Activated CD4-positive, CD25-positive, alpha-beta regulatory T cell treated with anti-CD3 and anti-CD28 coated beads, Interleukin-2, amount 50 U/mL, for 24 hours (primary cell): Measurements from ENCODE around the gene CCDC40.

ENCODE experiments used
- ATAC-seq, 2 donors: fragments of 150-1000 bp; cut with Tn5 transposase; one replicate each; pipeline ENCODE4 v1.10.0; 2021; ENCODE audit warnings: mild to moderate bottlenecking in 1 of 2, moderate library complexity in 1 of 2

The CCDC40 gene

GRCh38 chr17:80000136-80000535 lies 36.3 kb upstream of the CCDC40 start:
- no peak for ATAC-seq

- no peak for ATAC-seq
Measured at GRCh38 chr17:80000981-80001775, 35.3 kb upstream of the CCDC40 start.

GRCh38 chr17:80002070-80002641 lies 34.3 kb upstream of the CCDC40 start:
- no peak for ATAC-seq

DNA sequence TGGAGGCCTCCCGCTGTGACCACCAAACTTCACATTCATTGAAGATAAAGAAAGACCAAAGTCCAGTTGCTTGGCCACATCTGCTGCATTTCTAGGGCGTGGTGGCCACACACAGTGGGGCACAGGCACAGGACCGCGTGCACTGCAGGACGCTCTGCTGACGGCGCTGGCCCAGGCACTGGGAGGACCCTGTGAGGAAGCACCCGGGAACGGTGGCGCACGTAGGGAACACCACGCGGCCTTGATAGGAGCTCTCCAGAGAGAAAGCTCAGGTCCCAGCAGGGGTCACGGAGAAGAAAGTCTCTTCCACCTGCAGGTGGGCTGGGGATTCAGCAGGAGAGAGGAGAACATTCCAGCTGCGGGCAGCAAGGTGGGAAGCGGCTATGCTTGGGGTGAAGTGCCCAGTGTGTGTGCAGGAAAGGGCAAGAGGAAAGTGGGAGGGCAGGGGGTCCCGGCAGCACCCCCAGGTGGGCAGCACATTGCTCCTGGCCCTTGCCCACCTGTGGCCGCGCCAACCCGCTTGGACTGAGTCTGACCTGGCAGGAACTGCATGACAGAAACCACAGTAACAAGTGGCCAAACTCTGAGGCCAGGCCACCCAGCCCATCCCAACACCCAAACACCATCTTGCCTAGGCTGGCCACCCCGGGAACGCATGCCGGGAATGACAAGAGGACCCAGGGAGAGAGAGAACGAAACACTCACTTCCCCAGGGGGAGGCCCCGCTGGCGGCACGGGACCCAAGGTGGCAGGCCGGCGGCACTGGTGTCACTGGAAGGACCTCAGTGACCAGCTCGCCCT lies 33.6 kb upstream of the CCDC40 start:
- ATAC-seq = no peak

- no peak for ATAC-seq
Measured at GRCh38 chr17:80003969-80004368, 32.5 kb upstream of the CCDC40 start.

DNA sequence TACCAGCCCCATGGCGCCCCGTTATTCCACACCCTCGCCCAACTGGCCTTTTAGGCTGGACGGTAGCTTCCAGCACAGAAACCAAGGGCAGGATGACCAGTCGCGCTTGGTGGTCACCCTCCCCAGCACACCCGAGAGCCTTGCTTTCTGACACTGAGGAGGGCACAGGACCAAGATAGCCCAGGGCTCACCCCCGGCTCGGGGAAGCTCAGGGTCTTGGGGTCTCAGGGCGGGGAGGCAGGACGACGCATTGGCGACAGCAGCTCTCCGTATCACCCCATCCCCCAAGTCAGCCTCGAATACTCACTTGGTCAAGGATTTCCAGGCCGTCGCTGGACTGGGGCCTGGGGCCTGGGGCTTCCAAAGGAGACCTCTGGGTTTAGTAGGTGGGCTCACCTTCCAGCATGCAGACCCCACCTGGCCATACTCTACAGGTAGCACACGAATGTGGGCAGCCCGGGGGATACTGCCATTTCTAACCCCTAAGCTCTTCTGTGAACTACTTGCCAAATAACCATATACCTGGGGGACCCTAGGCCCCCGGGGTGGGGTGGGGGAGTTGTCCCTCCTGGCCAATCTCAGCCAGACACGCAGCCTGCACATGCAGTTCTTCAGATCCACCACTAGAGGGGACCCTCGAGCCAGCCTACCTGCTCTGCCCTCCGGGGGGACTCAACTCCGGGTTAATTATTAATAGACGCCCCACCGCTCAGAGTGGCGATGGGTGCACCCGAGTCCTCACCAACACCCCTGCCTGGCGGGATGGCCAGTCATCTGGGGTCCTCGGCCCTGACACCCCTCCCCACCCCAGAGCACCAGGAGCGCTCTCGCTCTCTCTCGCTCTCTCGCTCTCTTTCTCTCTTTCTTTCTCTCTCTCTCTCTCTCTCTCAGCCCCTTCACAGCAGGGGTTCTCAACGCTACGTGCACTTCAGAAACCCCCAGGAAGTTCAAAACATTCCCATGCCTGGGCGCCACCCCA lies 30.8 kb upstream of the CCDC40 start:
- ATAC-seq = peak; percentile 51 to 68

GRCh38 chr17:80006339-80006720 lies 30.1 kb upstream of the CCDC40 start:
- no peak for ATAC-seq

DNA sequence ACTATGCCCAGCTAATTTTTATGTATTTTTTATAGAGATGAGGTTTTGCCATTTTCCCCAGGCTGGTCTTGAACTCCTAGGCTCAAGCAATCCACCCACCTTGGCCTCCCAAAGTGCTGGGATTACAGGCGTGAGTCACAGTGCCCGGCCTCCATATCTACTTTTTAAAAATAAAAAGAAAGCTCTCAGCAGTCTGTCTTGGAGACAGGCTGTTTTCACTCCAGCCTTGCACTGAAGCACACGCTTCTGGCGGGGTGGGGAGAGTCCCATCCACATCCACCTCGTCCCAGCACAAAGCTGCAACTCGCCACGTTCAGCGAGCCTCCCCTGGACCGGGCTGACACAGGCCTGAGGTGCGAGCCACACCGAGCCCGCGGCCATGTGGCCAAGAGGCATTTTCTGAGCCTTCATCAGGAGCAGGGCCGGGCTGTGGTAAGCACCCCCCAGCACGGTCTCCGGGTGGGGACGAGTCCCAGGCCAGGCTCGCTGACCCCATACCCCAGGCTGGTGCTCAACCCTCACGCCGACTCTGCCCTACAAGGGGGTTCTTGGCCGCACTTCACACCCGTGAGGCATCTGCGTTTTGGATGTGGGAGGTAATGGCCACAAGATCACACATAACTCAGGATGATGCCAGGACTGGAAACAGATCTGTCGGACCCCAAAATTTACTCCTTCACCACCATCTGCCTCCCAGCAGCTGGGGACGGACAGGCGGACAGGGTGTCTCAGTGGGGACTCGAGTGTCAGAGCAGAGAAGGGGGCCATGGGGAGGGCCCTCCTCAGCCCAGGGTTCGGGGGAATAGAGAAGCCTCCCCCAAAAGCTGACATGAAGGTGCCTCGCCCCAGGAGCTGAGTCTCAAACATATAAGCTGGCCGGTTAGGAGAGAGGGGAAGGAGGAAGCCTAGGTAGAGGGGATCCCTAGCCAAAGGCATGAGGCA lies 29.4 kb upstream of the CCDC40 start:
- ATAC-seq = no peak

DNA sequence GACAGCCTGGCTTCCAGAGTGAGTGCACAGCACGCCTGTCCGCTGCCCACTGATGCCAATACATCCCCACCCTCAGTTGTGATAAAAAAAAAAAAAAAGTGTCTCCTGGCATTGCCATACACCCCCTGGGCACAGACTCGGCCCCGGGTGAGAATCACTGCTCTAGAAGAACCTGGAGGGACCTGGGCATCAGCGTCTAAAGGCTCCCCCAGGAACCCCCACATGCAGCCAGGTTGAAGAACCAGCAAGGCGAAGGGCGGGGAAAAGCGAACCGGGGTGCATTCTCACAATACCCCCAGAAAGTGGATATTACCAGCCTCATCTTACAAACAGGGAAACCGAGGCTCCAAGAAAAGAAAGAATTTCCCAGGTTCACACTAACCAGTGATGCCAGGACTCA lies 28.5 kb upstream of the CCDC40 start:
- no peak for ATAC-seq

GRCh38 chr17:80008383-80008840 lies 28.0 kb upstream of the CCDC40 start:
- ATAC-seq = peak; percentile 82

- ATAC-seq = no peak
Measured at GRCh38 chr17:80008848-80009247, 27.6 kb upstream of the CCDC40 start.

GRCh38 chr17:80009391-80010282 lies 26.8 kb upstream of the CCDC40 start:
- ATAC-seq = no peak

DNA sequence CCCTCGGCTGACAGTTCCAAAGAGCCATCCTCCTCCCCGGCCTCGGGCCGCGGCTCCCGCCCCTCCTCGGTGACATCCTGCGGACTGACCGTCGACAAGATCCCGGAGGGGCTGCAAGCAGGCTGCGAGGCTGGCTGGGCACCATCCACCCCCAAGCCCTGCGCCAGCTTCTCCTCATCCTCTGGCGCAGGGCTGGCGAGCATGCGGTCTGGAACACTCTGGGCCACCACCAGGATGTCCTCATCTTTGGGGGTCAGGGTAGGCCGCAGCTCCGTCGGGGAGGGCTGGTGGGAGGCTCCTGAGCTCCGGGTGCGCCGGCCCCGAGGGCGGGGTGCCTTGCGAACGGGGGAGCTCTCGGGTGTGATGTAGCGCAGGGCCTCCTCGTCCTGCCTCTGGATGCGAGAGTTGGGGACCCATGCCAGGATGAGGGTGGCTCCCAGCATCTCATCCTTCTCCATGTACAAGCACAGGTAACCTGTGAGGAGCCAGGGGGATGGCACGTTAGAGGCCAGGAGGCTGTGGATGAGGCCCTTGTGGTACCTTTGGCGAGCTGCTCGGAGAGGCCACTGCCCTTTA lies 26.1 kb upstream of the CCDC40 start:
- no peak for ATAC-seq

DNA sequence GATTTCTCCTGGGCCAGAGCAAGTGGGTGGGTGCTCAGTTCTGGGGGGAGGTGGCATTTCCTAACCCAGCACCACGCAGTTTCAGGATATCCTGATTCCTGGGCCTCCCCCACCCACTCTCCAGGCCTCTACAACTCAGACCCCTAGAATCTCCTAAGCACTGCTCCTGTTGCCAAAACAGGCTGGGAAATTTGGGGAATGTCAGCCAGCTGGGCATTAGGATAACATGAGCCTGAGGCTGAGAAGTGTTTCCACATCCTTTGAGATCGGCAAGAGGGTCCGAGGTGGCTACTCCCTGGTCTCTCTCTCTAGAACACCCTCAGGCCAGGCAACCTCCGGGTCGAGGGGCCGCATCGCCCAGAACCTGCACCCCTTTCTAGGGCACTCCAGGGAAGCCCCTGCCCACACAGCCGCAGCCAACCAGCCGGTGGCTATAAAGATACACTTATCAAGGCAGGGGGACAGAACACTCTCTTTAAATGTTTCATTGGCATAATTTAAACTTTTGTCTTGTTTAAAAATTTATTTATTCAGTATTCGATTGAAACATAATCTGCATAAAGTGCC lies 24.4 kb upstream of the CCDC40 start:
- no peak for ATAC-seq

GRCh38 chr17:80012765-80013741 lies 23.4 kb upstream of the CCDC40 start:
- no peak for ATAC-seq

DNA sequence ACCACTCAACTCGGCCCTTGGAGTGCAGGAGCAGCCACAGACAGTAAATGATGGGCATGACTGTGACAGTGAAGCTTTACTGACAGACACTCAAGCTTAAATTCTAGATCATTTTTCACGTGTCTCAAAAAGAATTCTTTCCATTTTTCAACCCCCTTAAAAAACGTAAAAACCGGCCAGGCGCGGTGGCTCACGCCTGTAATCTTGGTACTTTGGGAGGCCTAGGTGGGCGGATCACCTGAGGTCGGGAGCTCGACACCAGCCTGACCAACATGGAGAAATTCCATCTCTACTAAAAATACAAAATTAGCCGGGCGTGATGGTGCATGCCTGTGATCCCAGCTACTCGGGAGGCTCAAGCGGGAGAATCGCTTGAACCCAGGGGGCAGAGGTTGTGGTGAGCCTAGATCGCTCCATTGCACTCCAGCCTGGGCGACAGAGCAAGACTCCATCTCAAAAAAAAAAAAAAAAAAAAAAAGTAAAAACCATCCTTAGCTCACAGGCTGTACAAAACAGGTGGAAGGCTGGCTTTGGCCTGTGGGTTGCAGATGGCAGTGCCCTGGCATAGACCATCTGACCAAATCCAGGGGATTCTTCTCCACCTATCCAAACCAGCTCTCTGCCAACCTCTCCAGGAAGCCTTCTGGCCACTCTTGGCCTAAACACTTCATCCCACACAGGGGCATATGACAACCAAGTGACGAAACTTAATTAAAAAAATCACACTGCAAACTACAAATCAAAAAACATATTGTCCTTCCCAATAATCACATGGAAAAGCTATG lies 19.0 kb upstream of the CCDC40 start:
- ATAC-seq = no peak

DNA sequence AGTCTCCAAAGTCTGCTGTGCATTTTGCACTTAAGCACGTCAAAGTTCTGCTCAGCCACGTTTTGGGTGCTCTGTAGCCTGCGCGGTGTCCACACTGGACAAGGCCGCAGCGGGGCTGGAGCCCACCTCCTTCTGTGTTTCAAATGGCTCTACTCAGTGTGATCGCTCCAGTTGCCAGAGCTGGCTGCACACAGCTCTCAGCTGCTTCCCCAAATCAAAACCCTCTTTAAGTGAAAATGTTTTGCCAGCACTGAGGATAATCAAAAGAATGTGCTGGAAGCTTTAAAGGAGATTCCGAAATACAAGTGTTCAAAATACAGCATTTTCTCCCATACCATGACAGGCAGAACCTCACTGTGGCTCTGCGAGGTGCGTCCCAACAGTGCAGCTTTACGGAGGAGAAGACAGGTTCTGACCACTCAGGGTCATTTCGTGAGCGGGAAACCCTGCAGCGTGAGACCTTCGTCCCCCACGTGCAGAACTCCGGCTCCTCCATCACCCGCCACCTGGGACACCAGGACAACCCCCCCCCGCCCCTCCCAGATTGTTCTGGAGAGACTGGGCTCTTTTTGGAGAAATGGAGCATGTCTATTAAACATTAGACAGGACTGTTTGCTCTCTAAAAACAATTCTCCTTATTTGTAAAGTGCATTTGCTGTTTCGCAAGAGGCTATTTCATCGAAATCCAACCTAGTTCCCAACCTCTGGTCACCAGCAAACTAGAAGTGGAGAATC lies 17.4 kb upstream of the CCDC40 start:
- no peak for ATAC-seq
